ENCODE data around the gene SEZ6. TPM values are rescaled to one million over a fixed set of nuclear protein-coding genes. Genes with fewer than 3 reads are reported as not detected.

Gene SEZ6
- total and polyA plus RNA-seq, 2 donors (not counting 1 experiment from before 2014, with no cell fraction given) = not detected

- H3K4me2 ChIP-seq (ENCODE audit: extremely low read depth, insufficient read depth, low read length) = no peak overlapping the region
- no peaks in the 10 kb centered on the region for H3K36me3 ChIP-seq (ENCODE audit: control insufficient read depth, insufficient read depth, low read length)
- no peak for DNase-seq (ENCODE audit: low read depth in 2 of 2)
- no peak overlapping the region for H3K4me3 ChIP-seq (replicated peaks in 1 of 4; ENCODE audit: control extremely low read depth in 1 of 4, insufficient read depth in 1 of 4, low read depth in 3 of 4, low read length in 4 of 4)
- H3K9me3 ChIP-seq (ENCODE audit: control insufficient read depth, insufficient read depth, low read depth, low read length) = no peaks in the 10 kb centered on the region
- TF ChIP-seq CTCF (conservative IDR thresholded peaks at IDR 0.05 in 1 of 2, IDR thresholded peaks at IDR 0.05 in 1 of 2; ENCODE audit: low read depth in 1 of 2, low read length in 2 of 2) = no peak
- TF ChIP-seq EZH2 (IDR thresholded peaks at IDR 0.05; ENCODE audit: low read length, missing control alignments) = no peak
- no peaks in the 10 kb centered on the region for H3K79me2 ChIP-seq (ENCODE audit: control insufficient read depth, insufficient read depth, low read length)
- no peak overlapping the region for H3K9ac ChIP-seq (ENCODE audit: insufficient read depth, low read length)
- H4K20me1 ChIP-seq (ENCODE audit: control insufficient read depth, extremely low read depth, insufficient read depth, low read length) = no peaks in the 10 kb centered on the region
- H3K27me3 ChIP-seq (ENCODE audit: control insufficient read depth, insufficient read depth, low read length) = peaks cover 49% of the 10 kb centered on the region
- H3K4me1 ChIP-seq (ENCODE audit: control insufficient read depth, extremely low read depth, insufficient read depth, low read length) = no peaks in the 10 kb centered on the region
- no peak overlapping the region for H3K27ac ChIP-seq (ENCODE audit: insufficient read depth, low read length)
- no peak overlapping the region for H2AFZ ChIP-seq (ENCODE audit: low read length)
Measured at GRCh38 chr17:29022074-29022473, 16.2 kb upstream of the SEZ6 start.

GRCh38 chr17:29021226-29021625 lies 15.4 kb upstream of the SEZ6 start:
- Histone ChIP-seq H3K36me3 (ENCODE audit: control insufficient read depth, insufficient read depth, low read length) (no peaks in the 10 kb centered on the region), H3K9me3 (ENCODE audit: control insufficient read depth, insufficient read depth, low read depth, low read length) (no peaks in the 10 kb centered on the region), H2AFZ (ENCODE audit: low read length) (no peak overlapping the region), H3K4me3 (replicated peaks in 1 of 4; ENCODE audit: control extremely low read depth in 1 of 4, insufficient read depth in 1 of 4, low read depth in 3 of 4, low read length in 4 of 4) (no peak overlapping the region), H3K9ac (ENCODE audit: insufficient read depth, low read length) (no peak overlapping the region), H3K4me2 (ENCODE audit: extremely low read depth, insufficient read depth, low read length) (no peak overlapping the region), H3K79me2 (ENCODE audit: control insufficient read depth, insufficient read depth, low read length) (no peaks in the 10 kb centered on the region), H3K27me3 (ENCODE audit: control insufficient read depth, insufficient read depth, low read length) (peaks cover 54% of the 10 kb centered on the region), H3K27ac (ENCODE audit: insufficient read depth, low read length) (no peak overlapping the region), H3K4me1 (ENCODE audit: control insufficient read depth, extremely low read depth, insufficient read depth, low read length) (no peaks in the 10 kb centered on the region), H4K20me1 (ENCODE audit: control insufficient read depth, extremely low read depth, insufficient read depth, low read length) (no peaks in the 10 kb centered on the region)
- DNase-seq (ENCODE audit: low read depth in 2 of 2) = no peak
- TF ChIP-seq EZH2 (IDR thresholded peaks at IDR 0.05; ENCODE audit: low read length, missing control alignments) = no peak
- TF ChIP-seq CTCF (conservative IDR thresholded peaks at IDR 0.05 in 1 of 2, IDR thresholded peaks at IDR 0.05 in 1 of 2; ENCODE audit: low read depth in 1 of 2, low read length in 2 of 2) = no peak

DNA sequence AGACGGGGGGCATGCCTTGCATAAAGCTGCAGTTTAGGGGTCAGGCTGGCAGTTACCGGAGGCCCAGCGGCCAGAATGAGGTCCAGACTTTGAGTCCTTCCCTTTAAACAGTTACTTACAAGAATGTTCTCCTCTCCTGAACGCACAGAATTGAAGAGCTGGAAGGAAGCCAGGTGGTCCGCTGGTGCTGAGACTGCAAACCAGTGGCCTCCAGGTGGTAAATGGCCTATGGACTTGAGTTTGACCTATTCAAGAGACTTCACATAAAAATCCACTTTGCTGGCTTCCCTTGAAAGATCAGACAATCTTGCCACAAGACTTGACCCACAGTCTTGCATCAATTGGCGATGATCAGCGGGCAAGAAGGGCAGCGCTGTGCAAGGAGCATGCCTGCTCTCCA lies 14.7 kb upstream of the SEZ6 start:
- DNase-seq (ENCODE audit: low read depth in 2 of 2) = no peak
- Histone ChIP-seq H3K4me1 (ENCODE audit: control insufficient read depth, extremely low read depth, insufficient read depth, low read length) (no peaks in the 10 kb centered on the region), H3K27ac (ENCODE audit: insufficient read depth, low read length) (no peak overlapping the region), H3K79me2 (ENCODE audit: control insufficient read depth, insufficient read depth, low read length) (no peaks in the 10 kb centered on the region), H3K4me2 (ENCODE audit: extremely low read depth, insufficient read depth, low read length) (no peak overlapping the region), H3K27me3 (ENCODE audit: control insufficient read depth, insufficient read depth, low read length) (peaks cover 56% of the 10 kb centered on the region), H3K9me3 (ENCODE audit: control insufficient read depth, insufficient read depth, low read depth, low read length) (no peaks in the 10 kb centered on the region), H3K36me3 (ENCODE audit: control insufficient read depth, insufficient read depth, low read length) (no peaks in the 10 kb centered on the region), H3K9ac (ENCODE audit: insufficient read depth, low read length) (no peak overlapping the region), H2AFZ (ENCODE audit: low read length) (no peak overlapping the region), H3K4me3 (replicated peaks in 1 of 4; ENCODE audit: control extremely low read depth in 1 of 4, insufficient read depth in 1 of 4, low read depth in 3 of 4, low read length in 4 of 4) (no peak overlapping the region), H4K20me1 (ENCODE audit: control insufficient read depth, extremely low read depth, insufficient read depth, low read length) (no peaks in the 10 kb centered on the region)
- TF ChIP-seq EZH2 (IDR thresholded peaks at IDR 0.05; ENCODE audit: low read length, missing control alignments) (no peak), CTCF (conservative IDR thresholded peaks at IDR 0.05 in 1 of 2, IDR thresholded peaks at IDR 0.05 in 1 of 2; ENCODE audit: low read depth in 1 of 2, low read length in 2 of 2) (no peak)
